Activated T-helper 2 cell treated with anti-CD3 and anti-CD28 coated beads, Interferon-gamma antibody, Interleukin-2, Interleukin-4, amounts not matched to agents 10 μg/mL and 5 μg/mL and 100 μg/mL, durations not matched to agents 14 hours and 24 hours and 36 hours (primary cell): ENCODE measurements around the gene PGLYRP2. TPM values are rescaled to one million over a fixed set of nuclear protein-coding genes. Genes with fewer than 3 reads are reported as not detected.

ENCODE experiments used
- DNase-seq: peaks from one replicate; pipeline ENCODE4 v3.0.0; 2021; ENCODE audit warnings: low spot score
- H3K27ac Mint-ChIP-seq: one replicate; pipeline ENCODE4 v1.8.0; 2021; ENCODE audit warnings: mixed read lengths
- H3K27me3 Mint-ChIP-seq: one replicate; pipeline ENCODE4 v1.8.0; 2021; ENCODE audit warnings: low read depth, mixed read lengths
- H3K36me3 Mint-ChIP-seq: one replicate; pipeline ENCODE4 v1.8.0; 2021; ENCODE audit warnings: low read depth, mixed read lengths
- H3K4me1 Mint-ChIP-seq: one replicate; pipeline ENCODE4 v1.8.0; 2021; ENCODE audit warnings: low read depth, mixed read lengths
- H3K4me3 Mint-ChIP-seq: one replicate; pipeline ENCODE4 v1.8.0; 2021; ENCODE audit warnings: low read depth, mild to moderate bottlenecking, moderate library complexity, mixed read lengths
- H3K9me3 Mint-ChIP-seq: one replicate; pipeline ENCODE4 v1.8.0; 2021; ENCODE audit warnings: mixed read lengths
- intact Hi-C: fragments of 100-400 bp; cut with micrococcal nuclease; formaldehyde crosslinking; loops from one replicate; pipeline ENCODE4 v1.15.1; 2023
- total RNA-seq: library from RNA; stranded (reverse); gene quantifications from 2 replicates; pipeline ENCODE4 v1.2.3, GENCODE V29; 2022

The PGLYRP2 gene
- total RNA-seq, 1 donor from 2014 or later, result not detected

GRCh38 chr19:15457701-15458484 lies 21.4 kb downstream of the PGLYRP2 start:
- no peak for DNase-seq
- no peaks in the 10 kb centered on the region for H3K27me3 Mint-ChIP-seq
- H3K36me3 Mint-ChIP-seq, result peaks cover 77% of the 10 kb centered on the region
- intact Hi-C loops, result no loop called here
- H3K27ac Mint-ChIP-seq, result no peak overlapping the region
- H3K9me3 Mint-ChIP-seq, result no peaks in the 10 kb centered on the region
- H3K4me1 Mint-ChIP-seq, result peaks cover 12% of the 10 kb centered on the region
- H3K4me3 Mint-ChIP-seq, result no peak overlapping the region

- Mint-ChIP-seq H3K4me3 (no peak overlapping the region), H3K27me3 (no peaks in the 10 kb centered on the region), H3K9me3 (no peaks in the 10 kb centered on the region), H3K4me1 (peaks cover 9% of the 10 kb centered on the region), H3K36me3 (peaks cover 77% of the 10 kb centered on the region), H3K27ac (no peak overlapping the region)
- intact Hi-C loops, result no loop called here
- no peak for DNase-seq
These were observed 22.2 kb downstream of the PGLYRP2 start for GRCh38 chr19:15456871-15457700.

DNA sequence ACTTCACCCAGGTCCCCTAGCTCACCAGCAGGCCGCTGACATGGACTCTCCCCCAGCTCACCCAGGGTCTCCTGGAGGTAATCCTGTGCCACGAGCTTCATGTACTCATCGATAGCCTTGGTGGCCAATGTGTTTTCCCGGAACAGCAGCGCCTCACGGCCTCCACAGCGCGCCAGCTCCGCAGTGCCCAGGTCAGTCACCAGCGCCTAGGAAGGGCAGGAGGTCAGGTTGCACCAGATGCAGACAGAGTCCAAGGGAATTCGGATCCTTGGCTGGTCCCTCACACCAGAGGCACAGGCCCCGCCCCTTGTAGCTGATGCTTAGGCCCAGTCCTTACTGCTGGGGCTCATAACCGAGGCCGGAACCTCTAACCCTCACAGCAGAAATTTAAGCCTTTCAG lies 22.9 kb downstream of the PGLYRP2 start:
- H3K4me1 Mint-ChIP-seq, result peaks cover 2% of the 10 kb centered on the region
- intact Hi-C loops, result no loop called here
- no peaks in the 10 kb centered on the region for H3K27me3 Mint-ChIP-seq
- H3K27ac Mint-ChIP-seq, result no peak overlapping the region
- no peak for DNase-seq
- no peaks in the 10 kb centered on the region for H3K9me3 Mint-ChIP-seq
- peaks cover 76% of the 10 kb centered on the region for H3K36me3 Mint-ChIP-seq
- no peak overlapping the region for H3K4me3 Mint-ChIP-seq

- Mint-ChIP-seq H3K9me3 (no peaks in the 10 kb centered on the region), H3K4me1 (peaks cover 4% of the 10 kb centered on the region), H3K27me3 (no peaks in the 10 kb centered on the region), H3K36me3 (peaks cover 79% of the 10 kb centered on the region), H3K4me3 (no peak overlapping the region), H3K27ac (no peak overlapping the region)
- intact Hi-C loops, result no loop called here
- no peak for DNase-seq
These were observed 23.3 kb downstream of the PGLYRP2 start for GRCh38 chr19:15455996-15456395.

DNA sequence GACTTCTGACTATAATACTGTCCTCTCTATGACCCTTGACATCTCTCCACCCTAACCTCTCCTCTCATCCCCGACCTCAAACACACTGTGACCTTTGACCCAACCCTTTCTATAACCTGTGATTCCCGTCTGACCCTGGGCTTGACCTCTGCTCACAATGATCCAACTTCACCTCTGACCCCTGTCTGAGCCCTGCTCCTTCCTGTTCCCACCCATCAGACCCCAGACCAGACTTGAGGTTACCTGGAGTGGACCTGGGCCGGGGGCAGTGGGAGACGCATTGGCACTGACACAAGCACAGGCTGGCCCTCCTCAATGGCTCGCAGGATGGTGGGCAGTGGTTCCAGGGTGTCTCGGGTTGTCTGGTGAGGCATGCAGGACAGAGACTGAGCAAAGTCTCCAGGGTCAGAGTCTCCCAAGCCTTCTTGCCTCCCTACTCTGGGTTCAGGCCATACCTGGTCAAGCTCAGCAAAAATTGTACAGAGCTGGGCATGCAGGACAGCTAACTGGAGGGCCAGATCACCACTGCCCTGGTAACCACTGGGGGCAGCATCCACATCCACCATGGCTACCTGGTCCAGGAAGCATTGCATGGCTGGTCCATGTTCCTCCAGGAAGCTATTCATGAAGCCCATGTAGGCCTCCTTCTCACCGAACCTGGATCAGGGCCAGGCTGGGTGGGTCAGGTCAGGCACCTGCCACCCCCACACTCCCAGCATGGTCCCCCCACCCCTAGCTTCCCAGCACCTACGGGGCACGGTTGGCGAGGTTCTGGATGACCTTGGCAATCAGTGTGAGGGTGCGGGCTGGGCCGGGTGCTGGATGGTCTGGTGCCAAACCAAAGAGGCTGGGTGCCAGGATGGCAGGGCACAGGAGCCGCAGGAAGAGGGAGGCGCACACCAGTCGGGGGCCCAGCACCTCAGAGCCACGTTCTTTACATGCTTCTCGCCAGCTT lies 25.1 kb downstream of the PGLYRP2 start:
- H3K4me1 Mint-ChIP-seq, result peaks cover 9% of the 10 kb centered on the region
- DNase-seq, result no peak
- peaks cover 69% of the 10 kb centered on the region for H3K36me3 Mint-ChIP-seq
- H3K27ac Mint-ChIP-seq, result no peak overlapping the region
- no peaks in the 10 kb centered on the region for H3K27me3 Mint-ChIP-seq
- intact Hi-C loops, result no loop called here
- H3K4me3 Mint-ChIP-seq, result no peak overlapping the region
- no peaks in the 10 kb centered on the region for H3K9me3 Mint-ChIP-seq

- DNase-seq, result no peak
- Mint-ChIP-seq H3K9me3 (no peaks in the 10 kb centered on the region), H3K4me3 (no peak overlapping the region), H3K4me1 (peaks cover 13% of the 10 kb centered on the region), H3K27me3 (no peaks in the 10 kb centered on the region), H3K27ac (no peak overlapping the region), H3K36me3 (peaks cover 67% of the 10 kb centered on the region)
- intact Hi-C loops, result no loop called here
These were observed 26.2 kb downstream of the PGLYRP2 start for GRCh38 chr19:15453091-15453578.

DNA sequence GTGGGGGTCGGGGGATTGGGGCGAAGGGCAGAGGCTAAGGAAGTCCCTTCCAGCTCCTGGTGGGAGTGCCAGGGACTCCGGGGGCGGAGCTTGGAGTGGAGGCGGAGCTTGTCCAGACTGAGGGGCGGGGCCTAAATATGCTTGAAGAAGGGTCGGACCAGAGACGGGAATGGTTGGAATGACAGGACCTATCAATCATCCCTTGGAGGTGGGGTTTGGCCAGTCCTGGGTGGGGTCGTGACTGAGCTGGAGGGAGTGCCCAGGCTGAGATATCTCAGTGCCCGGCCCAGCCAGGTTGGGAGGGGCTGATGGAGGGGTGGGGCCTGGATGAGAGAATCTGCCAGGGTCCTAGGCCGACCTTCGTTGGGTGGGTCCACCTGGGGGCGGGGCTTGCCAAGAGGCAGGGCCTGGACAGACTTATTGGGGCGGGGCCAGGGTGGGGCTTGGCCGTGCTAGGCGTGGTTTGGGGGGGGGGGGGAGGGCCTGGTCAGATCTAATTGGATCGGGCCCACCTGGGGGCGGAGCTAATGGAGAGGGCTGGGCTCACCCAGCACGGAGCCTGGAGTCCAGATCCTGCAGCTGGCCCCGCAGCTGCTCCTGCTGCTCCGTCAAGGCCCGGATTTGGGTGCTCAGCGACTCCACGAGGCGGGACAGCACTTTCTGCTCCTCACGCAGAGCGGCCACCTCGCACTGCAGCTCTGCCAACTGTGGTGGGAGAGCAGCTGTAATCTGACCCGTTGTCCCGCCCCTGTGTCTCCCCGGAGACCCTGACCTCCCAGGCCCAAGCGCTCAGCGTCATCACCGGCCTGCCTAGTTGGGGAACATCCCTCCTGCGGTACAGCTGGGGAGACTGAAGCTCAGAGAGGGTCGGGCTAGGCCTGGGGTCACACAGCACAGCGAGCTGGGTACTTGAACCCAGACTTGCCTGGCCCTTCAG lies 26.9 kb downstream of the PGLYRP2 start:
- Mint-ChIP-seq H3K4me1 (peaks cover 13% of the 10 kb centered on the region), H3K36me3 (peaks cover 61% of the 10 kb centered on the region), H3K4me3 (no peak overlapping the region), H3K27me3 (no peaks in the 10 kb centered on the region), H3K9me3 (no peaks in the 10 kb centered on the region), H3K27ac (no peak overlapping the region)
- DNase-seq, result no peak
- intact Hi-C loops, result no loop called here

- Mint-ChIP-seq H3K4me1 (peaks cover 13% of the 10 kb centered on the region), H3K9me3 (no peaks in the 10 kb centered on the region), H3K36me3 (peaks cover 48% of the 10 kb centered on the region), H3K27me3 (no peaks in the 10 kb centered on the region), H3K4me3 (peak overlapping the region; percentile 72), H3K27ac (peak overlapping the region; percentile 86)
- intact Hi-C loops, result no loop called here
- no peak for DNase-seq
These were observed 28.8 kb downstream of the PGLYRP2 start for GRCh38 chr19:15450528-15450890.

- peaks cover 13% of the 10 kb centered on the region for H3K4me1 Mint-ChIP-seq
- H3K27ac Mint-ChIP-seq, result peak within 1 kb of the TSS; percentile 86
- DNase-seq, result peak; percentile 72
- no peaks in the 10 kb centered on the region for H3K9me3 Mint-ChIP-seq
- peak within 1 kb of the TSS; percentile 72 for H3K4me3 Mint-ChIP-seq
- intact Hi-C loops, result no loop called here
- peaks cover 42% of the 10 kb centered on the region for H3K36me3 Mint-ChIP-seq
- H3K27me3 Mint-ChIP-seq, result no peaks in the 10 kb centered on the region
These were observed 29.4 kb downstream of the PGLYRP2 start, which contains the start of gene WIZ for GRCh38 chr19:15449620-15450527. Gene WIZ (minus strand): TSS chr19:15449956. CDS start chr19:15448307, 1,649 bp downstream.

DNA sequence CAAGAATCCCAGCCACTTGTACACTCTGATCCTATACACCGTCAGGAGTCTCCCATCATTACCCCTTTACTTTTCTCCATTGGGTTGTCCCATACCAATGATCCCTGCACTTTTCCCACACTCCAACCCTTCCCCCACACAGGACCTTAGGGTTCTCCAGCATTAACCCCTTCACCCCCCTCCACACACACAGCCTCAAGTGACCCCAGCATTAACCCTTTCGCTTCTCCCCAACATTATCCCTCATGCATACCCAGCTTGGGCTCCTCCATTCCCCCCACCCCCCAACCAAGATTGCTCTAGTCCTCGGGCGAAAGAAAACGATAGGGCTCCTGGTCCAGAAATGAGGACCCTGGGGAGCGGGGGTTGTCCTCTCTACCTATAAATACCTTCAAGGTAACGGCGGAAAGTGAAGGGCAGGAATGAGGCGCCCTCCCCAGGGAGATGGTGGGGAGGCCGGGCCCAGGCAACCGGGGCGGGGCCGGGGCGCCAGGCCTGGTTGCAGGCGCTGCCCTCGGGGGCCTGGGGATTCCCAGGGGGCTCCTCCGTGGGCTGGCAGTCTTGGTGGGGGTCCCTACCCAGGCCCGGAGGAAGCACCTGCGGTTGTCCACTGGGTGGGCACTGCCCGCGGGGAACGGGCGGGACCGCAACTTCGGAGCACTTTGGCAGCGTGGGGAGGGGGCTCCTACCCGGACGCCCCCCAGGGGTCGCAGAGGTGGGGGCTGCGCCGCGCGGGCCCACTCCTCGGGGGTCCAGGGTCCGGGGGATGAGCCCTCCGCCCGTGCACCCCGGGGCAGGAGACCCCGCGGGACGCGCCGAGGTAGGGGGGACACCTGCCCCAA lies 30.3 kb downstream of the PGLYRP2 start:
- Mint-ChIP-seq H3K27ac (peak overlapping the region; percentile 71), H3K27me3 (no peaks in the 10 kb centered on the region), H3K4me3 (peak overlapping the region; percentile 68), H3K4me1 (peaks cover 13% of the 10 kb centered on the region), H3K36me3 (peaks cover 35% of the 10 kb centered on the region), H3K9me3 (no peaks in the 10 kb centered on the region)
- intact Hi-C loops, result no loop called here
- no peak for DNase-seq
